Activated naive CD8-positive, alpha-beta T cell treated with anti-CD3 and anti-CD28 coated beads, Interleukin-2, amount 10 ng/mL, durations not matched to agents 7 days and 5 days (primary cell): ENCODE data around the gene LIAS. TPM values are rescaled to one million over a fixed set of nuclear protein-coding genes. Genes with fewer than 3 reads are reported as not detected.
A peak's percentile ranks its signal among the peaks of the same experiment; 100 is the strongest.
"Not testable (repeated sequence)": the region's sequence is repeated elsewhere in the genome, so short reads cannot be mapped to it uniquely, and the experiment has no call there.

Source experiments
- ATAC-seq: fragments of 150-1000 bp; cut with Tn5 transposase; one replicate; pipeline ENCODE4 v1.10.0; 2021; ENCODE audit warnings: low read depth, moderate library complexity
- POLR2A ChIA-PET: fragments of 350-600 bp; sonication (Branson Sonifier 250); formaldehyde crosslinking; loops from one replicate; lab custom pipeline; 2021; ENCODE audit warnings: antibody characterized with exemption; lab: Charles Lee
- DNase-seq: peaks from one replicate; pipeline ENCODE4 v3.0.0; 2021
- H3K27ac Mint-ChIP-seq: one replicate; pipeline ENCODE4 v1.8.0; 2022; ENCODE audit warnings: mild to moderate bottlenecking, mixed read lengths
- H3K27me3 Mint-ChIP-seq: one replicate; pipeline ENCODE4 v1.8.0; 2022; ENCODE audit warnings: mild to moderate bottlenecking, moderate library complexity, mixed read lengths
- H3K36me3 Mint-ChIP-seq: one replicate; pipeline ENCODE4 v1.8.0; 2021; ENCODE audit warnings: mild to moderate bottlenecking, mixed read lengths
- H3K4me1 Mint-ChIP-seq: one replicate; pipeline ENCODE4 v1.8.0; 2021; ENCODE audit warnings: mixed read lengths
- H3K4me3 Mint-ChIP-seq: one replicate; pipeline ENCODE4 v1.8.0; 2022; ENCODE audit warnings: mild to moderate bottlenecking, moderate library complexity, mixed read lengths
- H3K9me3 Mint-ChIP-seq: one replicate; pipeline ENCODE4 v1.8.0; 2021; ENCODE audit warnings: mixed read lengths
- total RNA-seq, 2 experiments: library from RNA; stranded (reverse); gene quantifications; one replicate each; pipeline ENCODE4 v1.2.3, GENCODE V29; 2021

The LIAS gene
- 10 to 100 TPM; 16.0 to 18.0 TPM for total RNA-seq

DNA sequence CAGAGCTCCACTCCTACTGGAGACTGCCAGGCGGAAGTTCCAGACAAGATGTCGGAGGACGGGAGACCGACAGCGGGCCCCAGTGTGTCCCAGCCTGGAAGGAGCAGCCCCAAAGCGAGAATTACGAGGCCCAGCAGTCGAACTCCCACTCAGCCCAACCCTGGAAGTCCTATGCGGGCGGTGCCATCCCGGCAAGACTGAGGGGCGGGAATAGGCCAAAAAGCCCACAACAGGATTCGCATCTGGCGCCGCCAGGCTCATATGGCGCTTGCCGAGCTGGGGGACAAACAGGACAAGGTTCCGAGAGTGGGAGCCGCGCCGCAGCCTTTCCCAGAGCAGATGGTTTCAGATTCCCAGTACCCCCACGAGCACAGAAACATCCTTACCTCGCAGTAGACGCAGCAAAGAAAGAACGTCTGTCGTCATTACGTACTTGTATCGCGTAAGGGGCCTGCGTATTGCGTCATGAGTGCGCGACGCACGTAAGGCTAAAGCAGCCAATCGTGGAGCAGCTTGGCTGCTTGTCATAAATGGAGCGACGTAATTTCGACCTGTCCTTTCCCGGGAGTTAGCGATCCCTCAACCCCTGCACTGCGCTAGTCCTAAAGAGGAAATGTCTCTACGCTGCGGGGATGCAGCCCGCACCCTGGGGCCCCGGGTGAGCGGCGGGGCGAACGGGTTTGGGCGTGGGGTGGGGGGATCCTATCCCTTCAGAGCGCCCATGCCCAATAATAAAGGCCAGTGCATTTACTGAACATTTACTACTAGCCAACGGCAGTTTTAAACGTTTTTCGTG lies at the start of gene LIAS, which contains the start of gene RPL9:
LIAS (plus strand) TSS at position 552 of the 796 bp plus-strand sequence; CDS start at position 614, 62 bp downstream.
RPL9 (minus strand) TSS at position 418 of the 796 bp plus-strand sequence. CDS start 483 bp downstream, outside the sequence.
- ATAC-seq (peak; percentile 89), DNase-seq (peak; percentile 90)
- peak within 1 kb of the TSS; percentile 95 for H3K4me3 Mint-ChIP-seq
- no peaks in the 10 kb centered on the region for H3K27me3 Mint-ChIP-seq
- peak within 1 kb of the TSS; percentile 97 for H3K27ac Mint-ChIP-seq
- H3K36me3 Mint-ChIP-seq: peaks cover 29% of the 10 kb centered on the region
- H3K9me3 Mint-ChIP-seq: no peaks in the 10 kb centered on the region
- POLR2A ChIA-PET: interaction anchor here (0.6 to 2.8 kb wide), 11 partner anchors 10 to 600 kb away, joined by 3 to 21 read pairs (median 6); partner anchors contain the start of genes RFC1, SMIM14, UBE2K and UGDH
- peaks cover 41% of the 10 kb centered on the region for H3K4me1 Mint-ChIP-seq

DNA sequence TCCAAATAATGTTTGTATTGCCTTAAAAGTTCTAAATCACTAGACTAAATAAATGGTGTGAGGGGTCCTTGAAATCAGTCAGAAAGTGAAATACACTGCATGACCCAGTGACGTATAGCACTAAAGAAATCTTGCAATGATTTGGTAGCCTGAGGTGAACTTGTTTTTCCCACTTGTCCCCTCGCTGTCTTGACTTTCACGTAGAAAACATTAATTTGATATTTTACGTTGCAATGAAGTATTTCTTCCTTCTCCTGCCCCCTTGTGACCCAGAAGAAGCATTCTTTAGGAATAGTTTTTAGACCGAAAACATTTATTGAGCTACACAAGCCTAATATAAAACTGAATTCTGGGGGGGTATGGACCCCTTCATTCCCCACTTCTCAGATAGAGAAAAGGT lies 48.4 kb upstream of the LIAS start:
- H3K9me3 Mint-ChIP-seq: no peaks in the 10 kb centered on the region
- DNase-seq (no peak), ATAC-seq (no peak)
- no peak overlapping the region for H3K4me3 Mint-ChIP-seq
- H3K36me3 Mint-ChIP-seq: no peaks in the 10 kb centered on the region
- no peaks in the 10 kb centered on the region for H3K4me1 Mint-ChIP-seq
- POLR2A ChIA-PET: no interaction called here
- no peak overlapping the region for H3K27ac Mint-ChIP-seq
- peaks cover 5% of the 10 kb centered on the region for H3K27me3 Mint-ChIP-seq

DNA sequence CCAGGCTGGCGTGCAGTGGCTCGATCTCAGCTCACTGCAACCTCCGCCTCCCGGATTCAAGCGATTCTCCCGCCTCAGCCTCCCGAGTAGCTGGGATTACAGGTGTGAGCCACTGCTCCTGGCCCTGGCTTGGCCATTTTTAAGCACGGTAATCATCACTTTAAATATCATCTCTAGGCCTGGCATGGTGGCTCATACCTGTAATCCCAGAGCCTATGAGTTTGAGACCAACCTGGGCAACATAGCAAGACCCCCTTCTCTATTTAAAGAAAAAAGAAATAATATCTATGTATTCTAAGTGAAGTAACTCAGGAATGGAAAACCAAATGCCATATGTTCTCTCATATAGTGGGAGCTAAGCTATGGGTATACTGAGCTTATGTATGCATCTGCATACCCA lies 47.3 kb upstream of the LIAS start:
- H3K27me3 Mint-ChIP-seq, H3K9me3 Mint-ChIP-seq, H3K4me3 Mint-ChIP-seq, H3K4me1 Mint-ChIP-seq, POLR2A ChIA-PET, H3K27ac Mint-ChIP-seq, DNase-seq, H3K36me3 Mint-ChIP-seq, ATAC-seq: not testable (repeated sequence)

DNA sequence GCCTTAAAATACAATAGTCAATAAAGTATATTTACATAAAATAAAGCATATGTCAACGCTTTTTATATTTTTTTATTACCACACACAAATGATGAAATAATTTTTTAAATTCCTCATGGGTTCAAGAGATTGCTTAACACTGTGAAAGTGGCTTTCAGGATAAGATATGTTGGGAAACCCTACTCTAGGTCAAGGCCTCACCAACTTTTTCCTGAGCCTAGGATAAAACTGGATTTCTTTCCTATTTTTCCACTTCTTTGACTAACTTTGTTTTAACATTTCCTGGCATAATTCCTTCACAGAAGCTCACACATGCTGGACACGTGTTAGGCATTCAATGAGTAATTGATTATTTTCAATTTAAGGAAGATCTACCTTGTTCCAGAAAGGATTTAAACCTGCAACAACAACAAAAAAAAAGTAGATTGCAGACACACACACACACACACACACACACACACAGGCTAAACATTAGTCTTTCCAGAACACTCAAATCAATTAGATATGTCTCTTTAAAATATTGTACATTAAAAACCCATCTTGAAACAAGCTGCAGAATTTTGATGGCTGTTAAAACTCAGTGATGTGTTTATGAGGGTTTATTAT lies 43.1 kb upstream of the LIAS start:
- H3K36me3 Mint-ChIP-seq: no peaks in the 10 kb centered on the region
- POLR2A ChIA-PET: no interaction called here
- H3K27me3 Mint-ChIP-seq: peaks cover 8% of the 10 kb centered on the region
- ATAC-seq (no peak), DNase-seq (no peak)
- H3K9me3 Mint-ChIP-seq: no peaks in the 10 kb centered on the region
- H3K27ac Mint-ChIP-seq: no peak overlapping the region
- H3K4me1 Mint-ChIP-seq: peaks cover 2% of the 10 kb centered on the region
- no peak overlapping the region for H3K4me3 Mint-ChIP-seq

DNA sequence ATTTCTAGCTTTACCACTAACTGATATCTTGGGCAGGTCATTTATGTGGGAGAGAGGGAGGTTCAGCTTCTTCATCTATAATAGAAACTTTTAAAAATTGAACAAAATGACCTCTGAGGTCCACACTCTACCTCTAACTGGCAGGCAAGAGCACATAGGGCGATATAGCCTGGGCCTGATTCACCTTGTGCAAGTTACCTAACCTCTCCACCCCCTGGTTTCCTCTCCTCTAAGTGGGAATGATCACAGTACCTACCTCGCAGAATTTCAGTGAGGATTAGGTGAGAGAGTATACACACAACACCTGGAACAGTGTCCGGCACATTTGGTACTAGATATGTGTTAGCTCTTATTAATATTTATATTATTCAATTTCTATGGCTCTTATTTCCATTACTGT lies 36.6 kb upstream of the LIAS start:
- peaks cover 12% of the 10 kb centered on the region for H3K27me3 Mint-ChIP-seq
- no peaks in the 10 kb centered on the region for H3K36me3 Mint-ChIP-seq
- no peaks in the 10 kb centered on the region for H3K9me3 Mint-ChIP-seq
- POLR2A ChIA-PET: interaction anchor here (0.6 kb wide), 1 partner anchor 143 kb away, joined by 3 read pairs; no protein-coding TSS in a partner anchor
- peaks cover 2% of the 10 kb centered on the region for H3K4me1 Mint-ChIP-seq
- no peak overlapping the region for H3K4me3 Mint-ChIP-seq
- ATAC-seq (no peak), DNase-seq (no peak)
- no peak overlapping the region for H3K27ac Mint-ChIP-seq

DNA sequence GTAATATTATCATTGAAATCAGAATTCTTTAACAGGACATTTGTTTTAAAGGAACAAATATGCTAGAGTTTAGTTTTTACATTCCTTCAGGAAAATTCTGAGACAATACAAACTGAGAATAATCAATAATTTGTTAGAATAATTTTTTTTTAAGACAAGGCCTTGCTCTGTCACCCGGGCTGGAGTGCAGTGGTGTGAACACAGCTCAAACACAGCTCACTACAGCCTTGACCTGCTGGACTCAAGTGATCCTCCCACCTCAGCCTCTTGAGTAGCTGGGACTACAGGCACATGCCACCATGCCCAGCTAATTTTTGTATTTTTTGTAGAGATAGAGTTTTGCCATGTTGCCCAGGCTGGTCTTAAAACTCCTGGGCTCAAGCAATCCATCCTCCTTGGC lies 33.6 kb upstream of the LIAS start:
- H3K27ac Mint-ChIP-seq, ATAC-seq, H3K4me3 Mint-ChIP-seq, DNase-seq, H3K27me3 Mint-ChIP-seq, H3K9me3 Mint-ChIP-seq, H3K36me3 Mint-ChIP-seq, H3K4me1 Mint-ChIP-seq, POLR2A ChIA-PET: not testable (repeated sequence)

DNA sequence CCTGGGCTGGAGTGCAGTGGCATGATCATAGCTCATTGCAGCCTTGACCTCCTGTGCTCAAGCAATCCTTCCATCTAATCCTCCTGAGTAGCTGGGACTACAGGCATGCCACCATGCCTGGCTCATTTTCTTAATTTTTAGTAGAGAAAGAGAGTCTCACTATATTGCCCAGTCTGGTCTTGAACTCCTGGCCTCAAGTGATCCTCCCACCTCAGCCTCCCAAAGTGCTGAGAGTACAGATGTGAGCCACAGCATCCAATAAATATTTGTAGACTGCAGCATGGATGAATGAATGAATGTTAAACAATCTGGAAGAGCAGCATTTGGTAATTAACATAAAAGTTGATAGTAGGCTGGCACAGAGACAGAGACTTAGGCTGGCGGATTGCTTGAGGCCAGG lies 32.1 kb upstream of the LIAS start:
- no peak overlapping the region for H3K27ac Mint-ChIP-seq
- POLR2A ChIA-PET: no interaction called here
- H3K9me3 Mint-ChIP-seq: no peaks in the 10 kb centered on the region
- DNase-seq (no peak), ATAC-seq (no peak)
- no peak overlapping the region for H3K4me3 Mint-ChIP-seq
- H3K4me1 Mint-ChIP-seq: no peaks in the 10 kb centered on the region
- H3K27me3 Mint-ChIP-seq: peaks cover 3% of the 10 kb centered on the region
- H3K36me3 Mint-ChIP-seq: no peaks in the 10 kb centered on the region

DNA sequence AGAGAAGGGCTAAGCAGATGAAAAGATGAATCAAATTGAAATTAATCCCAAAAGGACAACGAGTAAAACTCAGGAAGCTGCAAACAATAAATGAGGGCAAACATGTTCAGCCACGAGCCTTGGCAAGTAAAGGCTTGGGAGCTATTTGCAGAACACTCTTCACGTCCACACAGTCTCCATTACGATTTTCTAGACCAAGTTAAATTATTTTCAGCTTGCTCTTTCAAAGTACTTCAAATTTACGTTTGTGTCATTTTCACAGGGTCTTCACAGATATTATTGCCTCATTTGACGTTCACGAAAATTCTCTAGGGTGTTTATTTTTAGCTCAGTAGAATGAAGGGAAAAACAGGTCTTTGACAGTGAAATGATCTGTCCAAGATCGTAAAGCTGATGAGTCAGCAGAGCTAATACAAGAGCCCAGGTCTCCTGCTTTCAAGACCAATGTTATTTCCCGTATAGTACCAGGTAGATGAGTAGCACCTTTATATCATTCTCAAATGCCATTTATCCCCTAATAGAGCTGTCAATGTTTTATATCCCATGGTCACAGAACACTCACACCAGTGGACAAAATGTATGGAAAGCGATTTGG lies 31.2 kb upstream of the LIAS start:
- DNase-seq: no peak
- peaks cover 3% of the 10 kb centered on the region for H3K27me3 Mint-ChIP-seq
- no peak overlapping the region for H3K27ac Mint-ChIP-seq
- no peak for ATAC-seq
- POLR2A ChIA-PET: no interaction called here
- no peak overlapping the region for H3K4me3 Mint-ChIP-seq
- H3K4me1 Mint-ChIP-seq: no peaks in the 10 kb centered on the region
- no peaks in the 10 kb centered on the region for H3K36me3 Mint-ChIP-seq
- H3K9me3 Mint-ChIP-seq: no peaks in the 10 kb centered on the region

DNA sequence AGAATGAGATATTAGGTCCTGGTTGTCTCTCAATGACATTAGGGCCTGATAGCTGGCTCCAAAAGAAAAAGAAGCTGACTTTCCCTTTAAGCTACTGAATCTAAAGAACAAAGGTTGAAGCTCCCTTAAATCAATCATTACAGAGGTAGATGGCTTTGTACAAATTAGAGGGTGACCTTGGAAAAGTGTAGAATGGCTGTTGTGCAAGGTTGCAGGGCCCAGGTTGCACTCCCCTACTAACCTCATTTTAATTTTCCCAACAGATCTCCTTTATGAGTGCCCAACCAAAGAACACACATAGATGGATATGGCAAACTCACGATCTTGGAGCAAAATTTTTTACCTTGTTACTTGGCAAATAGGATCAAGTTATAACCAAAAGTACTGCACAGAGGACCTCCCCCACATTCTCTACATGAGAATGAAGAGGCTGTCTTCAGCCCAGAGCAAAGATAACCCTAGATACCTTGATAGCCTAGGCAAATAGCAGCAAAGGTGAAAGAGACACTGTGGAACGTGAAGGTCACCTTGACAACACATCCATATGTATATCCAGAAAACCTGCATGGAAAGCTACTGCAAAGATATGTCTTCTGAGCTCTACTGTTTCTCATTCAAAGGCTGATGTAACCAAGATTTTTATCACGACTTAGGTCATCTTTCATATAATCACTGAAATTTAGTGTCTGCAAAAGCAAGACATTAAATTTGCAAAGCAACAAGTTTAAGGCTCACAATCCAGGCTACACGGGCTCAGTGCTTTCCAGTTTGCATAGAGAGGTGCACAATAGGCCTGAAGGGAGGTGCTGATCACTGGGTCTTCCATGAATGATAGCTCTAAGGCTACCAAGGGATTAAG lies 29.2 kb upstream of the LIAS start:
- Mint-ChIP-seq H3K9me3 (no peaks in the 10 kb centered on the region), H3K4me3 (no peak overlapping the region), H3K27me3 (peaks cover 3% of the 10 kb centered on the region), H3K4me1 (no peaks in the 10 kb centered on the region), H3K27ac (no peak overlapping the region), H3K36me3 (no peaks in the 10 kb centered on the region)
- POLR2A ChIA-PET: no interaction called here
- DNase-seq (no peak), ATAC-seq (no peak)

DNA sequence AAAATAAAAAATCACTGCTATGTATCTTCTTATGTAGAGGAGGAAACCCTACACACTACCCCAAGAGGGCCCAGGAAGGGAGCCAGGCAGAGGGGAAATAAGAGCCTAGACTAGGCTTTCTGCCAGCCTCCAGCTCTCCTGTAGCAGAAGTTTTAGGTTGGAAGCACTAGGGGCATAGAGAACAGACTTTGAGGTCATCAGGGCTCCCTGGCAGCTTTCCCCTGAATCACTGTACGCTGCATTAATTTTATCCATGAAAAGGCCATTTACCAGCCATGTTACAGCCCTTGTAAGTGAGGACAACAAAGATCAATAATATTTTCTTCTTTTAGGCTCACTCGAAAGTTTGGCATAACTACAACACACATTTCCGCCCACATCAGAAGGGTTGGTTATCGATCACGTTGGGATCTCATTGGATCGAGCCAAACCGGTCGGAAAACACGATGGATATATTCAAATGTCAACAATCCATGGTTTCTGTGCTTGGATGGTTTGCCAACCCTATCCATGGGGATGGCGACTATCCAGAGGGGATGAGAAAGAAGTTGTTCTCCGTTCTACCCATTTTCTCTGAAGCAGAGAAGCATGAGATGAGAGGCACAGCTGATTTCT lies 24.9 kb upstream of the LIAS start:
- Mint-ChIP-seq H3K36me3 (no peaks in the 10 kb centered on the region), H3K27me3 (peaks cover 7% of the 10 kb centered on the region), H3K27ac (no peak overlapping the region), H3K4me3 (no peak overlapping the region), H3K9me3 (no peaks in the 10 kb centered on the region), H3K4me1 (no peaks in the 10 kb centered on the region)
- DNase-seq (no peak), ATAC-seq (no peak)
- POLR2A ChIA-PET: no interaction called here

DNA sequence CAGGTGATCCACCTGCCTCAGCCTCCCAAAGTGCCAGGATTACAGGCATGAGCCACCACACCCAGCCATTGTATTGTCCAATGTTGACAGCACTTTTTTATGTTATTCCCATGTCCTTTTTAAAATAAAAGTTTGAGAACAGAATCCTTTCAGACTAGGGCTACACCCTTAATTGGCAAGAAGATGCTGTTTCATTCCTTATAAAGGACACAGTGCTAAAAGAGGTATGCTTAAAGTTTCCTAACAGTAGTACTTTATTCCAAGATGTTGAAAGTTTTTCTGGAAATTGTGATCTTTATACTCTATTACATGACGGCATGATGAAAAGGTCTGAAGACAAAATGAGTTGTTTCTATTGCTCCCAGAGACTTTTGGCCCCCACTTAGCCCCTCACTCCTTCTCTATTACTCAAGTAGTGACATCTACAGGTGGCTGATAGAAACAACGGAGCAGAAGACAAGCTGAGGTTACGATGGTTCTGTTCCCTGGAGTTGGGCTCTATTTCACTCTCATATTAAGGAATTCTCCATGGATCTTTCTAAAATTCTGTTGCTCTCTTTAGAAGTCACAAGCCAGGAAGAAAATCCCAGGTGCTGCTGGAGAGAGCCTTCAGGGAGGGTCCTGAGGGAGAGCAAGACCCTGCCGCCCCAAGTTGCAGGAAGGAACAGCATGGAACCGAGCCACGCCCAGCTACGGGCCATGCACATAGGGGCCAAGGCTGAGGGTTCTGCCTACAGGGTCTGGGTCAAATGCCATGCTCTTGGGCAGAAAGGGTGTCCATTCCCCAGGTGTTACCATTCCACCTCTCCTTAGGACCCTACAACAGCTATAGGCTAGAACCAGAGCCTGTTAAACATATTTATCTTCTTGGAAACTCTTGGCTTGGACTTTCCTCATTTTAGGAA lies 22.9 kb upstream of the LIAS start:
- no peak overlapping the region for H3K4me3 Mint-ChIP-seq
- no peaks in the 10 kb centered on the region for H3K4me1 Mint-ChIP-seq
- no peak overlapping the region for H3K27ac Mint-ChIP-seq
- POLR2A ChIA-PET: no interaction called here
- no peak for ATAC-seq
- H3K36me3 Mint-ChIP-seq: no peaks in the 10 kb centered on the region
- peaks cover 12% of the 10 kb centered on the region for H3K27me3 Mint-ChIP-seq
- no peak for DNase-seq
- H3K9me3 Mint-ChIP-seq: no peaks in the 10 kb centered on the region

DNA sequence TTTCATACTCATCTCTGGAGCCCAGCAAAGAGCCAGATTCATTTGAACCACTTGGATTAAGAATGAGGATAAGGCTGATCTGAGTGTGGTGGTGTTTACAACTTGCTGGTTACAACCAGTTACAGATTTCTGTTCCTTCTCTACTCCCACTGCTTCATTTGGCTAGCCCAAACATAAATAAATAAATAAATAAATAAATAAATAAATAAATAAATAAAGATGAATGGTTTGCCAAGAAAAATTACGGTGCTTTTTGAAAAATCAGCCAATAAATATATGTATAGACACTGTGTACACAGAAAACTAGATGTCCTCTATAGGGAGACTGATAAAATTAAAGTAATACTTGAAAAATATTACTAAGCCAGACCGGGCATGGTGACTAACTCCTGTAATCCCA lies 17.3 kb upstream of the LIAS start:
- Mint-ChIP-seq H3K4me1 (no peaks in the 10 kb centered on the region), H3K36me3 (no peaks in the 10 kb centered on the region), H3K27me3 (peaks cover 17% of the 10 kb centered on the region), H3K4me3 (no peak overlapping the region), H3K9me3 (no peaks in the 10 kb centered on the region), H3K27ac (no peak overlapping the region)
- POLR2A ChIA-PET: no interaction called here
- DNase-seq (no peak), ATAC-seq (no peak)
